ENCODE results near the gene STARD13. TPM values are rescaled to one million over a fixed set of nuclear protein-coding genes. Genes with fewer than 3 reads are reported as not detected.

STARD13 gene
- total and polyA plus RNA-seq, 9 donors = 7.2 to 31.5 (median 14.0) TPM

- TF ChIP-seq CTCF (IDR thresholded peaks at IDR 0.05) (no peak), POLR2A (IDR thresholded peaks at IDR 0.05) (no peak), EP300 (IDR thresholded peaks at IDR 0.05) (no peak)
- no peaks in the 10 kb centered on the region for H3K4me1 ChIP-seq (ENCODE audit: insufficient read depth)
- WGBS, 3 donors = 91 to 95% (median 94%) methylated on average over 2 of the region's 2 CpGs
Measured at GRCh38 chr13:33101835-33102234, 183.7 kb downstream of the STARD13 start.

GRCh38 chr13:33100886-33101285 lies 184.7 kb downstream of the STARD13 start:
- Histone ChIP-seq H3K27me3 (no peaks in the 10 kb centered on the region), H3K9me3 (no peaks in the 10 kb centered on the region), H3K4me1 (ENCODE audit: insufficient read depth) (no peaks in the 10 kb centered on the region), H3K36me3 (no peaks in the 10 kb centered on the region), H3K4me3 (no peak overlapping the region), H3K27ac (no peak overlapping the region)
- WGBS, 3 donors = 91 to 94% (median 93%) methylated on average over 3 of the region's 3 CpGs
- intact Hi-C loops (cut with DNase I) = no loop called here
- TF ChIP-seq CTCF (IDR thresholded peaks at IDR 0.05) (no peak), EP300 (IDR thresholded peaks at IDR 0.05) (no peak), POLR2A (IDR thresholded peaks at IDR 0.05) (no peak)
- no peak for DNase-seq

More at GRCh38 chr13:33101835-33102234, 183.7 kb downstream of the STARD13 start:
- intact Hi-C loops (cut with DNase I) = no loop called here
- no peak overlapping the region for H3K27ac ChIP-seq
- H3K27me3 ChIP-seq = no peaks in the 10 kb centered on the region
- no peak for DNase-seq
- no peaks in the 10 kb centered on the region for H3K36me3 ChIP-seq
- no peaks in the 10 kb centered on the region for H3K9me3 ChIP-seq
- no peak overlapping the region for H3K4me3 ChIP-seq

GRCh38 chr13:33099860-33100259 lies 185.7 kb downstream of the STARD13 start:
- no peaks in the 10 kb centered on the region for H3K27me3 ChIP-seq
- 79 to 89% (median 80%) methylated on average over 3 of the region's 3 CpGs for WGBS, 3 donors
- no peaks in the 10 kb centered on the region for H3K4me1 ChIP-seq (ENCODE audit: insufficient read depth)
- no peaks in the 10 kb centered on the region for H3K9me3 ChIP-seq
- no peak overlapping the region for H3K27ac ChIP-seq
- DNase-seq = no peak
- H3K4me3 ChIP-seq = no peak overlapping the region
- no peaks in the 10 kb centered on the region for H3K36me3 ChIP-seq
- intact Hi-C loops (cut with DNase I) = no loop called here
- TF ChIP-seq POLR2A (IDR thresholded peaks at IDR 0.05) (no peak), EP300 (IDR thresholded peaks at IDR 0.05) (no peak), CTCF (IDR thresholded peaks at IDR 0.05) (no peak)

GRCh38 chr13:33096886-33097605 lies 188.5 kb downstream of the STARD13 start:
- Histone ChIP-seq H3K27me3 (no peaks in the 10 kb centered on the region), H3K27ac (no peak overlapping the region), H3K4me1 (ENCODE audit: insufficient read depth) (no peaks in the 10 kb centered on the region), H3K4me3 (no peak overlapping the region), H3K9me3 (no peaks in the 10 kb centered on the region), H3K36me3 (no peaks in the 10 kb centered on the region)
- intact Hi-C loops (cut with DNase I) = no loop called here
- no peak for TF ChIP-seq EP300 (IDR thresholded peaks at IDR 0.05)
- 91 to 98% (median 95%) methylated on average over 2 of the region's 2 CpGs for WGBS, 3 donors
- DNase-seq = no peak
